Hepatocyte (in vitro differentiated cells): ENCODE data around the gene PAMR1. TPM values are rescaled to one million over a fixed set of nuclear protein-coding genes. Genes with fewer than 3 reads are reported as not detected.

ENCODE experiments used
- DNase-seq: peaks from one replicate; pipeline ENCODE4 v3.0.0-alpha.2; 2016; ENCODE audit warnings: low spot score
- H2AFZ ChIP-seq: fragments of 200-600 bp; sonication (generic); 2 replicates; pipeline ENCODE4 v1.6.0; 2016; ENCODE audit warnings: antibody characterized with exemption, mild to moderate bottlenecking
- H3K27ac ChIP-seq: fragments of 200-600 bp; sonication (generic); 2 replicates; pipeline ENCODE4 v1.5.1; 2016; ENCODE audit warnings: mild to moderate bottlenecking
- H3K27me3 ChIP-seq: fragments of 200-600 bp; sonication (generic); 2 replicates; pipeline ENCODE4 v1.6.1; 2016
- H3K36me3 ChIP-seq: fragments of 200-600 bp; sonication (generic); replicated peaks from 2 replicates; pipeline ENCODE4 v1.5.1; 2016; ENCODE audit warnings: low read depth; ENCODE audit not compliant: insufficient read depth
- H3K4me1 ChIP-seq: fragments of 200-600 bp; sonication (generic); 2 replicates; pipeline ENCODE4 v1.5.1; 2016; ENCODE audit warnings: mild to moderate bottlenecking, moderate library complexity; ENCODE audit not compliant: insufficient read depth
- H3K4me2 ChIP-seq: fragments of 200-600 bp; sonication (generic); 2 replicates; pipeline ENCODE4 v1.6.0; 2016
- H3K4me3 ChIP-seq: fragments of 200-600 bp; sonication (generic); 2 replicates; pipeline ENCODE4 v1.5.1; 2016; ENCODE audit warnings: mild to moderate bottlenecking
- H3K79me2 ChIP-seq: fragments of 200-600 bp; sonication (generic); 2 replicates; pipeline ENCODE4 v1.6.0; 2017; ENCODE audit warnings: mild to moderate bottlenecking
- H3K9me2 ChIP-seq: fragments of 200-600 bp; sonication (generic); replicated peaks from 2 replicates; pipeline ENCODE4 v1.6.0; 2017; ENCODE audit warnings: mild to moderate bottlenecking; ENCODE audit not compliant: insufficient read depth
- H3K9me3 ChIP-seq: fragments of 200-600 bp; sonication (generic); 2 replicates; pipeline ENCODE4 v1.5.1; 2016; ENCODE audit warnings: low read depth, mild to moderate bottlenecking
- H4K20me1 ChIP-seq: fragments of 200-600 bp; sonication (generic); 2 replicates; pipeline ENCODE4 v1.6.0; 2016; ENCODE audit warnings: mild to moderate bottlenecking; ENCODE audit not compliant: insufficient read depth, poor library complexity, severe bottlenecking
- EZH2 ChIP-seq: fragments of 200-600 bp; sonication (generic); IDR thresholded peaks from 2 replicates; pipeline ENCODE4 v1.6.1; 2016; ENCODE audit warnings: antibody characterized with exemption, mild to moderate bottlenecking, borderline replicate concordance
- EZH2phosphoT487 ChIP-seq: fragments of 200-600 bp; sonication (generic); IDR thresholded peaks from one replicate; pipeline ENCODE4 v1.6.1; 2018; ENCODE audit warnings: antibody characterized with exemption, mild to moderate bottlenecking, low read depth, moderate library complexity; ENCODE audit not compliant: unreplicated experiment, severe bottlenecking
- WGBS: methylation state at CpG from one replicate; pipeline ENCODE4 v1.1.6; 2016; ENCODE audit warnings: low lambda C conversion rate; ENCODE audit errors: missing lambda C conversion rate; 5-methylcytosine and 5-hydroxymethylcytosine counted together
- polyA plus RNA-seq: library from polyadenylated mRNA; unstranded; fragments of >200 nt; fragmentation: Nextera tagmentation; extraction: Ambion mirVana; gene quantifications from 2 replicates; pipeline ENCODE4 v1.2.1, GENCODE V29; 2016
- total RNA-seq: library from RNA; depleted of rRNA; stranded (reverse); fragments of >200 nt; gene quantifications from 2 replicates; pipeline ENCODE4 v1.2.3, GENCODE V29; 2014
- TF ChIP-seq, protein P1 (sequence below): fragments of 200-600 bp; sonication (generic); IDR thresholded peaks from 2 replicates; pipeline ENCODE4 v1.5.1; 2016; ENCODE audit warnings: antibody characterized with exemption, mild to moderate bottlenecking; ENCODE audit not compliant: poor library complexity

The PAMR1 gene
- total and polyA plus RNA-seq, 2 experiments from 2014 or later: 26.3 to 31.1 TPM

DNA sequence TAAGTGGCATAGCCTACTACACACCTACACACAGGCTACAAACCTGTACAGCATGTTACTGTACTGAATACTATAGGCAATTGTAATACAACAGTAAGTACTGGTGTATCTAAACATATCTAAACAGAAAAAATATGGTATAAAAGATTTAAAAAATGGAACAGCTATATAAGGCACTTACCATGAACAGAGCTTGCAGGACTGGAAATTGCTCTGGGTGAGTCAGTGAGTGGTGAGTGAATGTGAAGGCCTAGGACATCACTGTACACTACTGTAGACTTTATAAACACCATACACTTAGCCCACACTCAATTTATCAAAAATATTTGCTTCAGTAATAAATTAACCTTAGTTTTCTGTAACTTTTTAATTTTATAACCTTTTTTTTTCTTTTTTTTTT, 24.7 kb downstream of the PAMR1 start:
- Histone ChIP-seq H3K4me3 (no peak overlapping the region), H3K4me2 (no peak overlapping the region), H3K4me1 (no peaks in the 10 kb centered on the region), H2AFZ (no peak overlapping the region), H3K27me3 (no peaks in the 10 kb centered on the region), H3K36me3 (no peaks in the 10 kb centered on the region), H3K9me2 (no peaks in the 10 kb centered on the region), H4K20me1 (no peaks in the 10 kb centered on the region), H3K27ac (no peak overlapping the region), H3K9me3 (no peaks in the 10 kb centered on the region), H3K79me2 (no peaks in the 10 kb centered on the region)
- DNase-seq: no peak
- TF ChIP-seq, protein P1, sequence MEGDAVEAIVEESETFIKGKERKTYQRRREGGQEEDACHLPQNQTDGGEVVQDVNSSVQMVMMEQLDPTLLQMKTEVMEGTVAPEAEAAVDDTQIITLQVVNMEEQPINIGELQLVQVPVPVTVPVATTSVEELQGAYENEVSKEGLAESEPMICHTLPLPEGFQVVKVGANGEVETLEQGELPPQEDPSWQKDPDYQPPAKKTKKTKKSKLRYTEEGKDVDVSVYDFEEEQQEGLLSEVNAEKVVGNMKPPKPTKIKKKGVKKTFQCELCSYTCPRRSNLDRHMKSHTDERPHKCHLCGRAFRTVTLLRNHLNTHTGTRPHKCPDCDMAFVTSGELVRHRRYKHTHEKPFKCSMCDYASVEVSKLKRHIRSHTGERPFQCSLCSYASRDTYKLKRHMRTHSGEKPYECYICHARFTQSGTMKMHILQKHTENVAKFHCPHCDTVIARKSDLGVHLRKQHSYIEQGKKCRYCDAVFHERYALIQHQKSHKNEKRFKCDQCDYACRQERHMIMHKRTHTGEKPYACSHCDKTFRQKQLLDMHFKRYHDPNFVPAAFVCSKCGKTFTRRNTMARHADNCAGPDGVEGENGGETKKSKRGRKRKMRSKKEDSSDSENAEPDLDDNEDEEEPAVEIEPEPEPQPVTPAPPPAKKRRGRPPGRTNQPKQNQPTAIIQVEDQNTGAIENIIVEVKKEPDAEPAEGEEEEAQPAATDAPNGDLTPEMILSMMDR: no peak
- TF ChIP-seq EZH2phosphoT487 (no peak), EZH2 (no peak)

GRCh38 chr11:35496416-35496815, 29.0 kb downstream of the PAMR1 start:
- H3K79me2 ChIP-seq: no peaks in the 10 kb centered on the region
- DNase-seq: no peak
- H3K9me2 ChIP-seq: no peaks in the 10 kb centered on the region
- H4K20me1 ChIP-seq: no peaks in the 10 kb centered on the region
- TF ChIP-seq, protein P1: no peak
- TF ChIP-seq EZH2 (no peak), EZH2phosphoT487 (no peak)
- WGBS: 69% methylated on average over 1 of the region's 1 CpG
- H3K4me1 ChIP-seq: peaks cover 6% of the 10 kb centered on the region
- no peaks in the 10 kb centered on the region for H3K9me3 ChIP-seq
- no peak overlapping the region for H3K27ac ChIP-seq
- H2AFZ ChIP-seq: no peak overlapping the region
- no peak overlapping the region for H3K4me3 ChIP-seq
- no peak overlapping the region for H3K4me2 ChIP-seq
- H3K36me3 ChIP-seq: no peaks in the 10 kb centered on the region
- no peaks in the 10 kb centered on the region for H3K27me3 ChIP-seq

DNA sequence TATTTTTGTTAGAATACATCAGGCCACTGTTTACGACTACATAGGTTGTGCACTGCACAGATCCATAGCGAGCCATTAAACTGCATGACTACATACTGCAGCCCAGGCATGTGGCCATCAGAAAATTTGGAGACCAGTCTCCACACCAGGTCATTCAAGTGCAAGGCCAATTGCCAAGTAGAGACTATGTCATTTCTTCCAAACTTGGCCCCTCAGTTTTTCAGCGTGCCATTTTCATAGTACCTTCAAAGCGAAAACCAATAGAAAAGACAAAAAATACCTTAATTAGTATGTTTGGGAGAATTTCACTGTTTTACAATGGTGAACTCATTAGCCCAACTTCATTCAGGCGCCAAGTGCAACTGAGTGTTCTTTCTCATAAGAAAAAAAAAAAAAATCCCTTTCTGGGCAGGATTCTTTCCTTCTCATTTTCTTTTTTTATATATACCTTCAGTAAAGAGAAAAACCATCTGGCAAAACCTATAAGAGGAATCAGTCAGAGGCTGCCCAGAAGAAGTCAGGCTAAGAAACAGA, 30.4 kb downstream of the PAMR1 start:
- TF ChIP-seq EZH2 (no peak), EZH2phosphoT487 (no peak)
- TF ChIP-seq, protein P1: no peak
- Histone ChIP-seq H3K9me3 (no peaks in the 10 kb centered on the region), H3K4me2 (no peak overlapping the region), H3K36me3 (no peaks in the 10 kb centered on the region), H3K4me1 (peaks cover 6% of the 10 kb centered on the region), H4K20me1 (no peaks in the 10 kb centered on the region), H2AFZ (no peak overlapping the region), H3K79me2 (no peaks in the 10 kb centered on the region), H3K27me3 (no peaks in the 10 kb centered on the region), H3K4me3 (no peak overlapping the region), H3K9me2 (no peaks in the 10 kb centered on the region), H3K27ac (no peak overlapping the region)
- DNase-seq: no peak
- 97% methylated on average over 5 of the region's 5 CpGs for WGBS
